ENCODE measurements around the gene HNRNPUL1. TPM values are rescaled to one million over a fixed set of nuclear protein-coding genes. Genes with fewer than 3 reads are reported as not detected.

The HNRNPUL1 gene
- total and polyA plus RNA-seq, 9 of the 15 experiments (the other 6 are each of a cell fraction or from before 2014, with no cell fraction given), result 7.3 to 211 (median 85.0) TPM

DNA sequence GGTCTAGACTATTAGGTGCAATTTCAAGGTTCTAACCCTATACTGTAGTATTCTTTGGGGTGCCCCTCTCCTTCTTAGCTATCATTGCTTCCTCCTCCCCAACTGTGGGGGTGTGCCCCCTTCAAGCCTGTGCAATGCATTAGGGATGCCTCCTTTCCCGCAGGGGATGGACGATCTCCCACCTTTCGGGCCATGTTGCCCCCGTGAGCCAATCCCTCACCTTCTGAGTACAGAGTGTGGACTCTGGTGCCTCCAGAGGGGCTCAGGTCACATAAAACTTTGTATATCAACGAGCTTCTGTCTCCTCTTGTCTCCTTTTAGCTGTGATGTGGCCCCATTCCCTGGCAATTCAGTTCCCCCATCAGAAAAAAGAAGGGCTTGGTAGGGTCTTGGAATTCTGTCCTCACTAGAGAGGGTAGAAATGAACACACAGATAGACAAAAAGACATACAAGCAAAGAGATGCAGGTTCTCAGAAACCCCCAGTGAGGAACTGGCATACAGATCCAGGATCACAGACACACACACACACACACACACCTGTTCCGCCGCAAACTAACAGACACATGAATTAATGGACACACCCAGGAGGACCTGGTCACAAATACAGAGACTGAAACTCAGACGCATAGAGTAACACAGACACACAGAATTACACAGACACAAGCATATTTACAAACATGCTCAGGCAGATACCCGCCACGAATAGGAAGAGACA is 2.5 kb upstream of the HNRNPUL1 start (continued):
- TF ChIP-seq ELF1 (tag; IDR thresholded peaks at IDR 0.05) (0 out of 2 replicates have a peak, but pooled peaks have one; percentile 2), ZNF253 (CRISPR knock-in tag; conservative IDR thresholded peaks at IDR 0.05) (no peak), DPF2 (IDR thresholded peaks at IDR 0.05) (no peak), KDM1A (IDR thresholded peaks at IDR 0.05) (no peak), DACH1 (IDR thresholded peaks at IDR 0.05; ENCODE audit: partially characterized antibody) (no peak), CEBPB (tag; IDR thresholded peaks at IDR 0.05) (no peak), ARHGAP35 (IDR thresholded peaks at IDR 0.05; ENCODE audit: partially characterized antibody) (peak; percentile 53), POLR2H (tag; IDR thresholded peaks at IDR 0.05; ENCODE audit: low read depth) (no peak), ZNF311 (CRISPR knock-in tag; IDR thresholded peaks at IDR 0.05) (no peak), JUND (IDR thresholded peaks at IDR 0.05; ENCODE audit: borderline replicate concordance, low read depth, low read length) (no peak), JUND (tag; IDR thresholded peaks at IDR 0.05; ENCODE audit: borderline replicate concordance, low read depth, low read length) (no peak)

Data from K562 (cell line).